Skeletal muscle satellite cell (primary cell): Measurements from ENCODE around the gene ITK. TPM values are rescaled to one million over a fixed set of nuclear protein-coding genes. Genes with fewer than 3 reads are reported as not detected.

ENCODE experiments used
- H3K27me3 ChIP-seq: 2 replicates; pipeline ENCODE4 v1.7.0; 2013; ENCODE audit warnings: low read length; ENCODE audit not compliant: control insufficient read depth, insufficient read depth
- H3K36me3 ChIP-seq: 2 replicates; pipeline ENCODE4 v1.7.0; 2013; ENCODE audit warnings: mild to moderate bottlenecking, control low read depth, low read length; ENCODE audit not compliant: insufficient read depth
- H3K4me1 ChIP-seq: 2 replicates; pipeline ENCODE4 v1.7.0; 2013; ENCODE audit warnings: low read length; ENCODE audit not compliant: control insufficient read depth, insufficient read depth
- H3K4me2 ChIP-seq: 2 replicates; pipeline ENCODE4 v1.7.0; 2013; ENCODE audit warnings: mild to moderate bottlenecking, low read length
- H3K4me3 ChIP-seq: 2 replicates; pipeline ENCODE4 v1.7.0; 2013; ENCODE audit warnings: low read length
- H3K9ac ChIP-seq: 2 replicates; pipeline ENCODE4 v1.7.0; 2013; ENCODE audit warnings: mild to moderate bottlenecking, low read depth, low read length, moderate library complexity
- H3K9me3 ChIP-seq: replicated peaks from 2 replicates; pipeline ENCODE4 v1.7.0; 2013; ENCODE audit warnings: mild to moderate bottlenecking, control low read depth, low read length
- total RNA-seq: library from RNA; depleted of rRNA; stranded (reverse); fragments of >200 nt; gene quantifications from 2 replicates; pipeline ENCODE4 v1.2.3, GENCODE V29; 2012; rRNA removed

Gene ITK
- not detected in 2 replicates for total RNA-seq

GRCh38 chr5:157180374-157181264, at the start of gene ITK:
TSS of gene ITK (plus strand) at chr5:157180840. CDS start at chr5:157180978, 138 bp downstream.
- no peak within 1 kb of the TSS for H3K9ac ChIP-seq
- H3K9me3 ChIP-seq: no peaks in the 10 kb centered on the region
- H3K27me3 ChIP-seq: peaks cover 9% of the 10 kb centered on the region
- no peaks in the 10 kb centered on the region for H3K4me1 ChIP-seq
- H3K36me3 ChIP-seq: no peaks in the 10 kb centered on the region
- no peak within 1 kb of the TSS for H3K4me2 ChIP-seq
- no peak within 1 kb of the TSS for H3K4me3 ChIP-seq

- Histone ChIP-seq H3K4me3 (no peak overlapping the region), H3K27me3 (no peaks in the 10 kb centered on the region), H3K9ac (no peak overlapping the region), H3K9me3 (no peaks in the 10 kb centered on the region), H3K4me1 (no peaks in the 10 kb centered on the region), H3K36me3 (no peaks in the 10 kb centered on the region), H3K4me2 (no peak overlapping the region)
Observed at GRCh38 chr5:157130925-157131324, 49.7 kb upstream of the ITK start.

- H3K36me3 ChIP-seq: peaks cover 1% of the 10 kb centered on the region
- no peak overlapping the region for H3K4me2 ChIP-seq
- no peak overlapping the region for H3K9ac ChIP-seq
- no peaks in the 10 kb centered on the region for H3K27me3 ChIP-seq
- H3K4me1 ChIP-seq: no peaks in the 10 kb centered on the region
- no peaks in the 10 kb centered on the region for H3K9me3 ChIP-seq
- no peak overlapping the region for H3K4me3 ChIP-seq
Observed at GRCh38 chr5:157132281-157132612, 48.4 kb upstream of the ITK start.

GRCh38 chr5:157137691-157138090, 42.9 kb upstream of the ITK start:
- H3K4me1 ChIP-seq: peaks cover 4% of the 10 kb centered on the region
- no peak overlapping the region for H3K4me2 ChIP-seq
- no peak overlapping the region for H3K4me3 ChIP-seq
- no peaks in the 10 kb centered on the region for H3K9me3 ChIP-seq
- H3K9ac ChIP-seq: no peak overlapping the region
- H3K36me3 ChIP-seq: peaks cover 15% of the 10 kb centered on the region
- H3K27me3 ChIP-seq: no peaks in the 10 kb centered on the region

GRCh38 chr5:157142317-157143126, 38.1 kb upstream of the ITK start, which contains the start of gene MED7:
TSS of gene MED7 (minus strand) at chr5:157142865. CDS start at chr5:157139431, 3,434 bp downstream.
- Histone ChIP-seq H3K4me2 (peak within 1 kb of the TSS; percentile 84), H3K9ac (peak within 1 kb of the TSS; percentile 95), H3K36me3 (peaks cover 11% of the 10 kb centered on the region), H3K27me3 (peaks cover 4% of the 10 kb centered on the region), H3K9me3 (no peaks in the 10 kb centered on the region), H3K4me1 (peaks cover 9% of the 10 kb centered on the region), H3K4me3 (peak within 1 kb of the TSS; percentile 85)

- Histone ChIP-seq H3K4me1 (peaks cover 5% of the 10 kb centered on the region), H3K4me2 (peak overlapping the region; percentile 84), H3K4me3 (peak overlapping the region; percentile 85)
Observed at GRCh38 chr5:157143127-157143971, 37.3 kb upstream of the ITK start.

GRCh38 chr5:157148734-157149615, 31.7 kb upstream of the ITK start:
- H3K36me3 ChIP-seq: no peaks in the 10 kb centered on the region
- peaks cover 4% of the 10 kb centered on the region for H3K27me3 ChIP-seq
- H3K4me1 ChIP-seq: peaks cover under 1% of the 10 kb centered on the region
- no peak overlapping the region for H3K4me3 ChIP-seq
- H3K9ac ChIP-seq: no peak overlapping the region
- no peaks in the 10 kb centered on the region for H3K9me3 ChIP-seq
- H3K4me2 ChIP-seq: no peak overlapping the region

More at GRCh38 chr5:157143127-157143971, 37.3 kb upstream of the ITK start:
- Histone ChIP-seq H3K36me3 (peaks cover 2% of the 10 kb centered on the region), H3K9me3 (no peaks in the 10 kb centered on the region), H3K27me3 (peaks cover 4% of the 10 kb centered on the region), H3K9ac (peak overlapping the region; percentile 95)

GRCh38 chr5:157150995-157151394, 29.6 kb upstream of the ITK start:
- Histone ChIP-seq H3K4me3 (no peak overlapping the region), H3K9ac (no peak overlapping the region), H3K36me3 (no peaks in the 10 kb centered on the region), H3K4me2 (no peak overlapping the region), H3K27me3 (peaks cover 4% of the 10 kb centered on the region), H3K4me1 (no peaks in the 10 kb centered on the region), H3K9me3 (no peaks in the 10 kb centered on the region)

- no peaks in the 10 kb centered on the region for H3K36me3 ChIP-seq
- H3K4me3 ChIP-seq: no peak overlapping the region
- no peak overlapping the region for H3K9ac ChIP-seq
- H3K9me3 ChIP-seq: no peaks in the 10 kb centered on the region
- H3K27me3 ChIP-seq: peaks cover 11% of the 10 kb centered on the region
- H3K4me1 ChIP-seq: no peaks in the 10 kb centered on the region
- no peak overlapping the region for H3K4me2 ChIP-seq
Observed at GRCh38 chr5:157155297-157155696, 25.3 kb upstream of the ITK start.

- H3K27me3 ChIP-seq: peaks cover 22% of the 10 kb centered on the region
- H3K9ac ChIP-seq: no peak overlapping the region
- no peak overlapping the region for H3K4me2 ChIP-seq
- H3K4me3 ChIP-seq: no peak overlapping the region
- no peaks in the 10 kb centered on the region for H3K9me3 ChIP-seq
- no peaks in the 10 kb centered on the region for H3K4me1 ChIP-seq
- H3K36me3 ChIP-seq: no peaks in the 10 kb centered on the region
Observed at GRCh38 chr5:157157293-157157891, 23.2 kb upstream of the ITK start.
